Thoracic aorta (tissue), 2 donors: Measurements from ENCODE around the gene PRDM15. TPM values are rescaled to one million over a fixed set of nuclear protein-coding genes. Genes with fewer than 3 reads are reported as not detected.

Source experiments
- ATAC-seq: fragments of 150-250 bp; one replicate; pipeline ENCODE4 v1.8.0; 2017; ENCODE audit warnings: low read depth; ENCODE audit not compliant: insufficient number of reproducible peaks, low FRiP score
- DNase-seq: peaks from one replicate; pipeline ENCODE4 v3.0.0-alpha.2; 2020; ENCODE audit warnings: low spot score
- H3K27ac ChIP-seq, 2 donors: fragments of 200-600 bp; sonication (generic); 1 replicate in 1 of 2; 2 replicates in 1 of 2; pipeline ENCODE4 v1.5.1; 2016; ENCODE audit warnings: mild to moderate bottlenecking in 2 of 2, moderate library complexity in 2 of 2
- H3K27me3 ChIP-seq: fragments of 200-600 bp; sonication (generic); replicated peaks from 2 replicates; pipeline ENCODE4 v1.6.0; 2016; ENCODE audit warnings: mild to moderate bottlenecking; ENCODE audit not compliant: insufficient read depth
- H3K36me3 ChIP-seq: fragments of 200-600 bp; sonication (generic); one replicate; pipeline ENCODE4 v1.5.1; 2016
- H3K4me1 ChIP-seq, 2 donors: fragments of 200-600 bp; sonication (generic); 1 replicate in 1 of 2; 2 replicates in 1 of 2; pipeline versions ENCODE4 v1.5.1 to v1.6.0; 2016; ENCODE audit warnings: low read depth in 2 of 2, mild to moderate bottlenecking in 1 of 2; ENCODE audit not compliant: control insufficient read depth in 1 of 2
- H3K4me3 ChIP-seq: fragments of 200-600 bp; sonication (generic); 2 replicates; pipeline ENCODE4 v1.5.1; 2016; ENCODE audit warnings: mild to moderate bottlenecking
- H3K9me3 ChIP-seq: fragments of 200-600 bp; sonication (generic); 2 replicates; pipeline ENCODE4 v1.5.1; 2016
- total RNA-seq, 2 donors: library from RNA; depleted of rRNA; stranded (reverse); fragments of >200 nt; gene quantifications; one replicate each; pipeline versions ENCODE4 v1.1.0 to v1.2.3, GENCODE V29; 2016
- TF ChIP-seq, protein P1 (sequence below): fragments of 200-600 bp; sonication (generic); IDR thresholded peaks from one replicate; pipeline ENCODE4 v1.5.1; 2019; ENCODE audit warnings: antibody characterized with exemption

The PRDM15 gene
- total RNA-seq, 2 donors from 2014 or later: 9.0 to 14.9 TPM

DNA sequence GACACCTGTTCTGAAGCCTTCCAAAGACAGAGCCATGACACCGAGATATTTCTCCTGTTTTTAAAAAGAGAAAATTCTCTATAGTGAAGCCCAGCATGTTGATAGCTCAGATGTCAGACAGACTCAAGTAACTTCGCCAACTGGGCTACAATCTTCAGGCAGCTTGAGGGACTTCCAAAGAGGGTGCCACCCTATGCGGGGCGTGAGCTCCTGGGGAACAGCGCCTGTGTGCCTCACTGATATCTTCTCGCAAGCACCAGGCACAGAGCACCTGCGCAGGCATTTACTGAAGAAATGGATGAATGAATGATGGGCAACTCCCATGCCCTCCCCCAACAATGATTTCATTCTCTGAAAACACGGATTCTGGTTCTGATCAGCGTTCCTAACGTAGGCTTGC lies 129.9 kb downstream of the PRDM15 start:
- H3K4me1 ChIP-seq: no peaks in the 10 kb centered on the region
- H3K27ac ChIP-seq: no peak overlapping the region
- H3K36me3 ChIP-seq: no peaks in the 10 kb centered on the region
- no peak overlapping the region for H3K4me3 ChIP-seq
- no peak for ATAC-seq
- H3K27me3 ChIP-seq: no peaks in the 10 kb centered on the region
- DNase-seq: no peak
- no peaks in the 10 kb centered on the region for H3K9me3 ChIP-seq
- TF ChIP-seq, protein P1, sequence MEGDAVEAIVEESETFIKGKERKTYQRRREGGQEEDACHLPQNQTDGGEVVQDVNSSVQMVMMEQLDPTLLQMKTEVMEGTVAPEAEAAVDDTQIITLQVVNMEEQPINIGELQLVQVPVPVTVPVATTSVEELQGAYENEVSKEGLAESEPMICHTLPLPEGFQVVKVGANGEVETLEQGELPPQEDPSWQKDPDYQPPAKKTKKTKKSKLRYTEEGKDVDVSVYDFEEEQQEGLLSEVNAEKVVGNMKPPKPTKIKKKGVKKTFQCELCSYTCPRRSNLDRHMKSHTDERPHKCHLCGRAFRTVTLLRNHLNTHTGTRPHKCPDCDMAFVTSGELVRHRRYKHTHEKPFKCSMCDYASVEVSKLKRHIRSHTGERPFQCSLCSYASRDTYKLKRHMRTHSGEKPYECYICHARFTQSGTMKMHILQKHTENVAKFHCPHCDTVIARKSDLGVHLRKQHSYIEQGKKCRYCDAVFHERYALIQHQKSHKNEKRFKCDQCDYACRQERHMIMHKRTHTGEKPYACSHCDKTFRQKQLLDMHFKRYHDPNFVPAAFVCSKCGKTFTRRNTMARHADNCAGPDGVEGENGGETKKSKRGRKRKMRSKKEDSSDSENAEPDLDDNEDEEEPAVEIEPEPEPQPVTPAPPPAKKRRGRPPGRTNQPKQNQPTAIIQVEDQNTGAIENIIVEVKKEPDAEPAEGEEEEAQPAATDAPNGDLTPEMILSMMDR: no peak

Other genes with a start within 250 kb of the PRDM15 start
- 1 to 10 TPM; 6.3 to 9.2 TPM for gene RIPK4, start 112.3 kb downstream of the PRDM15 start, total RNA-seq
- 10 to 100 TPM; 59.5 to 77.3 TPM for gene C2CD2, start 74.7 kb upstream of the PRDM15 start, total RNA-seq
- 10 to 100 TPM; 16.5 to 23.8 TPM for gene ZBTB21, start 131.0 kb upstream of the PRDM15 start, total RNA-seq
- gene UMODL1, start 192.0 kb upstream of the PRDM15 start, total RNA-seq: under 1 TPM in 1 of 2 donors, not detected in 1; 0.14 TPM